Mammary epithelial cell (primary cell): Measurements from ENCODE around the gene ABCC1.

Experiments used
- CTCF ChIP-seq, 2 donors: IDR thresholded peaks in 1 of 2; conservative IDR thresholded peaks in 1 of 2; 2 replicates each; pipeline ENCODE4 v1.5.1; 2011 to 2012; ENCODE audit warnings: inconsistent platforms in 2 of 2, low read length in 2 of 2, mild to moderate bottlenecking in 2 of 2, control low read depth in 1 of 2, low read depth in 1 of 2; ENCODE audit not compliant: insufficient read depth in 1 of 2; ENCODE audit errors: extremely low read depth in 1 of 2
- EZH2 ChIP-seq: IDR thresholded peaks from 2 replicates; pipeline ENCODE4 v1.6.1; 2012; ENCODE audit warnings: low read length, inconsistent platforms, borderline replicate concordance

GRCh38 chr16:16158082-16158658 lies 208.8 kb downstream of the ABCC1 start:
- TF ChIP-seq CTCF (conservative IDR thresholded peaks at IDR 0.05 in 1 of 2, IDR thresholded peaks at IDR 0.05 in 1 of 2; ENCODE audit: extremely low read depth in 1 of 2, insufficient read depth in 1 of 2, low read depth in 1 of 2, low read length in 2 of 2) (no peak), EZH2 (no peak)
